HEK293T (cell line): ENCODE results near the gene NFAT5.
"Not testable (repeated sequence)": the region's sequence is repeated elsewhere in the genome, so short reads cannot be mapped to it uniquely, and the experiment has no call there.

ENCODE experiments used
- CTCF ChIA-PET: fragments of 350-600 bp; formaldehyde crosslinking; extraction: SDS; loops from one replicate; lab custom pipeline; 2021; ENCODE audit warnings: antibody characterized with exemption, inconsistent platforms; lab: Yijun Ruan, JAX
- POLR2A ChIA-PET: fragments of 350-600 bp; formaldehyde crosslinking; extraction: SDS; loops from one replicate; lab custom pipeline; 2020; ENCODE audit warnings: antibody characterized with exemption, inconsistent platforms; lab: Yijun Ruan, JAX
- DNase-seq: peaks from one replicate; pipeline ENCODE4 v3.0.0; 2012; ENCODE audit warnings: mixed read lengths; ENCODE audit errors: extremely low spot score
- ARNT ChIP-seq: fragments of 450-650 bp; IDR thresholded peaks from 2 replicates; pipeline ENCODE4 v1.6.1; 2017; ENCODE audit warnings: mild to moderate bottlenecking
- BHLHE40 ChIP-seq: fragments of 450-650 bp; IDR thresholded peaks from 2 replicates; pipeline ENCODE4 v1.6.1; 2016; ENCODE audit warnings: mild to moderate bottlenecking, moderate library complexity, borderline replicate concordance
- CTBP1 ChIP-seq: fragments of 450-650 bp; IDR thresholded peaks from 2 replicates; pipeline ENCODE4 v1.6.1; 2016; ENCODE audit warnings: borderline replicate concordance
- ELF4 ChIP-seq: fragments of 450-650 bp; IDR thresholded peaks from 2 replicates; pipeline ENCODE4 v1.6.1; 2017; ENCODE audit warnings: antibody characterized with exemption
- FOXA1 ChIP-seq: fragments of 450-650 bp; IDR thresholded peaks from 2 replicates; pipeline ENCODE4 v1.6.1; 2016; ENCODE audit warnings: mild to moderate bottlenecking
- FOXK2 ChIP-seq: fragments of 450-650 bp; IDR thresholded peaks from 2 replicates; pipeline ENCODE4 v1.6.1; 2016; ENCODE audit warnings: mild to moderate bottlenecking
- FOXM1 ChIP-seq: fragments of 450-650 bp; IDR thresholded peaks from 2 replicates; pipeline ENCODE4 v1.6.1; 2017; ENCODE audit warnings: mild to moderate bottlenecking, borderline replicate concordance
- HDGF ChIP-seq: fragments of 450-650 bp; IDR thresholded peaks from 2 replicates; pipeline ENCODE4 v1.6.1; 2017; ENCODE audit warnings: antibody characterized with exemption, borderline replicate concordance
- L3MBTL2 ChIP-seq: fragments of 450-650 bp; conservative IDR thresholded peaks from 2 replicates; pipeline ENCODE4 v1.6.1; 2016; ENCODE audit warnings: mild to moderate bottlenecking
- LEF1 ChIP-seq: fragments of 450-650 bp; IDR thresholded peaks from 2 replicates; pipeline ENCODE4 v1.6.1; 2017; ENCODE audit warnings: mild to moderate bottlenecking, borderline replicate concordance
- NFRKB ChIP-seq: fragments of 450-650 bp; IDR thresholded peaks from 2 replicates; pipeline ENCODE4 v1.6.1; 2016; ENCODE audit warnings: mild to moderate bottlenecking, moderate library complexity
- SP1 ChIP-seq: fragments of 450-650 bp; IDR thresholded peaks from 2 replicates; pipeline ENCODE4 v1.6.1; 2017
- SUZ12 ChIP-seq: fragments of 450-650 bp; IDR thresholded peaks from 2 replicates; pipeline ENCODE4 v1.6.1; 2016; ENCODE audit warnings: mild to moderate bottlenecking
- TARDBP ChIP-seq: fragments of 450-650 bp; IDR thresholded peaks from 2 replicates; pipeline ENCODE4 v1.6.1; 2016
- ZNF384 ChIP-seq: fragments of 450-650 bp; IDR thresholded peaks from 2 replicates; pipeline ENCODE4 v1.6.1; 2016
- TF ChIP-seq, protein P1 (sequence below): fragments of 450-650 bp; IDR thresholded peaks from 2 replicates; pipeline ENCODE4 v1.6.1; 2016

NFAT5 gene

DNA sequence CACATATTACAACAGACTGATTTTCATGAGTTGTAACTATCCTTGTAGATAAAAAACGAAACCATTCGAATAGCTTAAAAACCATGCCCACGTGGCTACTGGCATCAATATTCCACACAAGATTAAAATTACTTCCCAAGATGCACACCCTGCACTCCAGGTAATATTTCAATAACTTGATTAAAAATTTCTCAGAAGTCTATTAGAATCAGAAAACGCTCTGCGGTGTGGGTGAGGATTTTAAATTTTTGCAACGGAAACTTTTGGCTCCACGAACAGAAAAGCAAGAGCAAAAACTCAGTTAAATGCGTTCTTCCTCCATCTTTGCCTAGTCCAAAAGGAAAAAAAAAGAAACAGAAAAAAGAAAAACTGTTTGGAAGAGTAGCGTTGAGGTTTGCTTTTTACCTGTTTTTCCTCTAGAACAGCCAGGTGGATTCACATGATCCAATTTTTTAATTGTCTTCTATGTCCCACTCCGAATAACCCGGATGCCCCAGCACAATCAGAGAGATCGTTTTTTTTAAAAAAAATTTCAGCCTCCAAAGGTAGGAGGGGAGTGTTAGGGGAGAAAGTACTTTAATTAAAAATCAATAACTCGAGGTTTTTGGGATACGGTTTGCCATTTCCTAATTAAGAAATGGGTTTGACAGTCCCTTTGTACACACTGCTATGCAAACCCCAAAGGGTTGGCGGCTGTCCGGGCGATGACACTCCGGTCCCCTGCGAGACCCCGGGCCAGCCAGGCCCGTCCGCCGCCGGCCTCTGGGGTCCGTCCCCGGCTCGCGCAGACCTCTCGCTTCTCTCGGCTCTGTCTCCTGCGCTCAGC lies 708 bp upstream of the NFAT5 start:
- no peak for DNase-seq

DNA sequence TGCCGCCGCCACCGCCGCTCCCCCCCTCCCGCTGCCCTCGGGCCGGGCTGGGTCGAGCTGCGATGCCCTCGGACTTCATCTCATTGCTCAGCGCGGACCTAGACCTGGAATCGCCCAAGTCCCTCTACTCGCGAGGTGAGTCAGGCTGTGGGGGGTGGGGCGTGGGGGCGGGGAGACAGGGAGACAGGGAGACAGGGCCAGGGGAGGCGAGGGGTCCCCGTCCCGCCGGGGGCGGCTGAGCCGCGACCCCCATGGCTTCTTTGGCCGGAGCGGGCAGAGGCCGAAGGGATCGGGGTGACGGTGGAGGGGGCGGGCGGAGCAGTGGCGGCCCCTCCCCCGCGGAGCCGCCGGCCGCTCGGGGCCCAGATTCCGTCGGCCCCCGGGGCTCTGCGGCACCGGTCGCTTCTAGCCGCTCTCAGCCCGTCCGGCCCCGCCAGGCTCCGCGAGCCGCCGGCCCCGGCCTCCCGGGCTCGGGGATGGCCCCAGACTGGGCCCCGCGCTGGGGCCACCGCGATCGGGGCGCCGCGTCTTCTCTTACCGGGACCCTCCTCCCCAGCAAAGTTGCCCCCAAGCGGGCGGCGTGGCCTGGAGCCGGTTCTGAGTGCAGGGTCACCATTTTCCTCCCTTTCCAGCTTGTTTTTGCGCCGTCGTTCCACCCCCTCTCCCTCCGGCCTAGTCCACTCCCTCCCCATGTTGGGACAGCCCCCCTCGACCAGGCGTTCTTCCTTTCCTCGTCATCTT lies 644 bp downstream of the NFAT5 start:
- ChIA-PET POLR2A (interaction anchor here (0.6 to 1.6 kb wide), 2 partner anchors 22 to 168 kb away, joined by 3 to 5 read pairs; no protein-coding TSS in a partner anchor), CTCF (interaction anchor here (0.6 kb wide), 1 partner anchor 46 kb away, joined by 3 read pairs; no protein-coding TSS in a partner anchor)
- no peak for TF ChIP-seq ELF4
- no peak for TF ChIP-seq ARNT
- TF ChIP-seq HDGF = no peak
- TF ChIP-seq LEF1 = no peak
- no peak for TF ChIP-seq FOXM1
- TF ChIP-seq ZNF384 = no peak
- TF ChIP-seq L3MBTL2 = no peak
- TF ChIP-seq BHLHE40 = no peak
- TF ChIP-seq NFRKB = no peak
- TF ChIP-seq, protein P1, sequence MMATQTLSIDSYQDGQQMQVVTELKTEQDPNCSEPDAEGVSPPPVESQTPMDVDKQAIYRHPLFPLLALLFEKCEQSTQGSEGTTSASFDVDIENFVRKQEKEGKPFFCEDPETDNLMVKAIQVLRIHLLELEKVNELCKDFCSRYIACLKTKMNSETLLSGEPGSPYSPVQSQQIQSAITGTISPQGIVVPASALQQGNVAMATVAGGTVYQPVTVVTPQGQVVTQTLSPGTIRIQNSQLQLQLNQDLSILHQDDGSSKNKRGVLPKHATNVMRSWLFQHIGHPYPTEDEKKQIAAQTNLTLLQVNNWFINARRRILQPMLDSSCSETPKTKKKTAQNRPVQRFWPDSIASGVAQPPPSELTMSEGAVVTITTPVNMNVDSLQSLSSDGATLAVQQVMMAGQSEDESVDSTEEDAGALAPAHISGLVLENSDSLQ = no peak
- no peak for TF ChIP-seq SUZ12
- no peak for TF ChIP-seq TARDBP
- no peak for TF ChIP-seq SP1
- peak; percentile 43 for DNase-seq

More for the DNA sequence above, 708 bp upstream of the NFAT5 start:
- ChIA-PET POLR2A (interaction anchor here (0.7 to 1.5 kb wide), 9 partner anchors 9 to 140 kb away, joined by 3 to 7 read pairs (median 4); partner anchors contain the start of gene CYB5B), CTCF (interaction anchor here (0.6 to 1.0 kb wide), 2 partner anchors 169 to 1206 kb away, joined by 3 read pairs; no protein-coding TSS in a partner anchor)
- TF ChIP-seq ZNF384 (no peak), L3MBTL2 (0 out of 2 replicates have a peak, but pooled peaks have one; percentile 17)

- peak; percentile 18 for DNase-seq
- no peak for TF ChIP-seq LEF1
- no peak for TF ChIP-seq TARDBP
- TF ChIP-seq FOXA1 = no peak
- no peak for TF ChIP-seq HDGF
- TF ChIP-seq, protein P1 = no peak
- no peak for TF ChIP-seq BHLHE40
- TF ChIP-seq ELF4 = no peak
- TF ChIP-seq SUZ12 = no peak
- no peak for TF ChIP-seq FOXM1
- TF ChIP-seq CTBP1 = no peak
- TF ChIP-seq ZNF384 = no peak
- TF ChIP-seq NFRKB = no peak
- no peak for TF ChIP-seq SP1
- no peak for TF ChIP-seq L3MBTL2
- TF ChIP-seq FOXK2 = no peak
- no peak for TF ChIP-seq ARNT
- POLR2A ChIA-PET = interaction anchor here (1.6 kb wide), 1 partner anchor 169 kb away, joined by 5 read pairs; no protein-coding TSS in a partner anchor
- CTCF ChIA-PET = interaction anchor here (0.5 to 0.6 kb wide), 2 partner anchors 46 to 124 kb away, joined by 3 read pairs; no protein-coding TSS in a partner anchor
Measured at GRCh38 chr16:69566981-69567680, 1.4 kb downstream of the NFAT5 start.

GRCh38 chr16:69568676-69569075 lies 2.9 kb downstream of the NFAT5 start:
- DNase-seq = no peak
- CTCF ChIA-PET = no interaction called here
- TF ChIP-seq HDGF = no peak
- TF ChIP-seq FOXM1 = no peak
- no peak for TF ChIP-seq BHLHE40
- TF ChIP-seq SP1 = no peak
- no peak for TF ChIP-seq ZNF384
- TF ChIP-seq, protein P1 = no peak
- no peak for TF ChIP-seq SUZ12
- TF ChIP-seq FOXA1 = no peak
- POLR2A ChIA-PET = no interaction called here

DNA sequence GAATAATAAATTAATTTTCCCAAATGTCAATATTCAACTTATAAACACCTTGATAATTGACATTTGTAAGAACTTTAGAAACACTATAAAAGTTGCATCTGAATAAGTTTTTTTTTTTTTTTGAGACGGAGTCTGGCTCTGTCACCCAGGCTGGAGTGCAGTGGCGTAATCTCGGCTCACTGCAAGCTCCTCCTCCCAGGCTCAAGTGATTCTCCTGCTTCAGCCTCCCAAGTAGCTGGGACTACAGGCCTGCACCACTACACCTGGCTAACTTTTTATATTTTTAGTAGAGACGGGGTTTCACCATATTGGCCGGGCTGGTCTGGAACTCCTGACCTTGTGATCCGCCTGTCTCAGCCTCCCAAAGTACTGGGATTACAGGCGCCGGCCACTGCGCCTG lies 13.0 kb downstream of the NFAT5 start:
- CTCF ChIA-PET, POLR2A ChIA-PET, DNase-seq: not testable (repeated sequence)
- peak; percentile 49 for TF ChIP-seq ZNF384
